ENCODE results near the gene ALCAM.

DNA sequence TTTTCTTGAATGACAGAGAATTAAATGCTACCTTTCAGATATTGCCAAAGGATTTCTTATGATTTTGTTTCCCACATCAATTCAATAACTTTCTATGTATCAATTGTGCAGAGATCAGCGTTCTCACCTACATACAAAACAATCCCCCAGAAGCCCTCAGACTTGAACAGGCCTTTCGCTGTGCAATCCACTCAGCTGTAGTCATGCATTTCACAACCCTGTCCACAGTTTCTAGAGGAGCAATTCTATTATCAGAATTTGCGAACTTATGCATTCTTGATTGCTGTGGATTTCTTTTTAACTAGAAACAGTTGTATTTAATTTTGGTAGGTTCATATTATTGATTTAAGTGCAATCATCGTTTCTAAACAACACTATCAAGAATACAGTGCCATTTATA is 13.7 kb upstream of the ALCAM start:
- TF ChIP-seq TAF1 (IDR thresholded peaks at IDR 0.05; ENCODE audit: borderline replicate concordance, insufficient read depth, low read length) (no peak), POLR2AphosphoS5 (IDR thresholded peaks at IDR 0.05; ENCODE audit: low read depth, low read length) (no peak), SIN3A (IDR thresholded peaks at IDR 0.05; ENCODE audit: borderline replicate concordance, insufficient read depth, low read length) (no peak)
- TF ChIP-seq, protein P1, sequence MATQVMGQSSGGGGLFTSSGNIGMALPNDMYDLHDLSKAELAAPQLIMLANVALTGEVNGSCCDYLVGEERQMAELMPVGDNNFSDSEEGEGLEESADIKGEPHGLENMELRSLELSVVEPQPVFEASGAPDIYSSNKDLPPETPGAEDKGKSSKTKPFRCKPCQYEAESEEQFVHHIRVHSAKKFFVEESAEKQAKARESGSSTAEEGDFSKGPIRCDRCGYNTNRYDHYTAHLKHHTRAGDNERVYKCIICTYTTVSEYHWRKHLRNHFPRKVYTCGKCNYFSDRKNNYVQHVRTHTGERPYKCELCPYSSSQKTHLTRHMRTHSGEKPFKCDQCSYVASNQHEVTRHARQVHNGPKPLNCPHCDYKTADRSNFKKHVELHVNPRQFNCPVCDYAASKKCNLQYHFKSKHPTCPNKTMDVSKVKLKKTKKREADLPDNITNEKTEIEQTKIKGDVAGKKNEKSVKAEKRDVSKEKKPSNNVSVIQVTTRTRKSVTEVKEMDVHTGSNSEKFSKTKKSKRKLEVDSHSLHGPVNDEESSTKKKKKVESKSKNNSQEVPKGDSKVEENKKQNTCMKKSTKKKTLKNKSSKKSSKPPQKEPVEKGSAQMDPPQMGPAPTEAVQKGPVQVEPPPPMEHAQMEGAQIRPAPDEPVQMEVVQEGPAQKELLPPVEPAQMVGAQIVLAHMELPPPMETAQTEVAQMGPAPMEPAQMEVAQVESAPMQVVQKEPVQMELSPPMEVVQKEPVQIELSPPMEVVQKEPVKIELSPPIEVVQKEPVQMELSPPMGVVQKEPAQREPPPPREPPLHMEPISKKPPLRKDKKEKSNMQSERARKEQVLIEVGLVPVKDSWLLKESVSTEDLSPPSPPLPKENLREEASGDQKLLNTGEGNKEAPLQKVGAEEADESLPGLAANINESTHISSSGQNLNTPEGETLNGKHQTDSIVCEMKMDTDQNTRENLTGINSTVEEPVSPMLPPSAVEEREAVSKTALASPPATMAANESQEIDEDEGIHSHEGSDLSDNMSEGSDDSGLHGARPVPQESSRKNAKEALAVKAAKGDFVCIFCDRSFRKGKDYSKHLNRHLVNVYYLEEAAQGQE (IDR thresholded peaks at IDR 0.05; ENCODE audit: insufficient read depth in 1 of 2, low read depth in 2 of 2, low read length in 2 of 2), result no peak
